ENCODE results near the gene WDR59. TPM values are rescaled to one million over a fixed set of nuclear protein-coding genes. Genes with fewer than 3 reads are reported as not detected.
"Not testable (repeated sequence)": the region's sequence is repeated elsewhere in the genome, so short reads cannot be mapped to it uniquely, and the experiment has no call there.

WDR59 gene
- total RNA-seq, 6 experiments from 2014 or later: 32.1 to 39.8 (median 37.3) TPM

GRCh38 chr16:75027520-75028300 is 42.8 kb upstream of the WDR59 start:
- H3K27ac Mint-ChIP-seq: no peak overlapping the region
- H3K4me3 Mint-ChIP-seq: no peak overlapping the region
- no peak for DNase-seq
- H3K9me3 Mint-ChIP-seq: peaks cover 3% of the 10 kb centered on the region
- H3K4me1 Mint-ChIP-seq (ENCODE audit: low read depth): peaks cover 30% of the 10 kb centered on the region
- peaks cover 6% of the 10 kb centered on the region for H3K36me3 Mint-ChIP-seq (ENCODE audit: low read depth)
- no peak for TF ChIP-seq CTCF (IDR thresholded peaks at IDR 0.05)
- H3K27me3 Mint-ChIP-seq (ENCODE audit: insufficient read depth): no peaks in the 10 kb centered on the region

GRCh38 chr16:75026892-75027391 is 42.0 kb upstream of the WDR59 start:
- TF ChIP-seq CTCF (IDR thresholded peaks at IDR 0.05): no peak
- H3K4me1 Mint-ChIP-seq (ENCODE audit: low read depth): peaks cover 34% of the 10 kb centered on the region
- H3K4me3 Mint-ChIP-seq: 0 out of 2 replicates have a peak overlapping the region, but pooled peaks have one; percentile 71
- H3K27me3 Mint-ChIP-seq (ENCODE audit: insufficient read depth): no peaks in the 10 kb centered on the region
- no peak overlapping the region; the same call in 1 of the 2 replicates for H3K27ac Mint-ChIP-seq
- DNase-seq: no peak
- peaks cover 10% of the 10 kb centered on the region for H3K36me3 Mint-ChIP-seq (ENCODE audit: low read depth)
- peaks cover 7% of the 10 kb centered on the region for H3K9me3 Mint-ChIP-seq

- Mint-ChIP-seq H3K9me3 (peaks cover 12% of the 10 kb centered on the region), H3K4me1 (ENCODE audit: low read depth) (peaks cover 34% of the 10 kb centered on the region), H3K4me3 (peak overlapping the region; percentile 71), H3K36me3 (ENCODE audit: low read depth) (peaks cover 15% of the 10 kb centered on the region)
- peak; percentile 80 for DNase-seq
- H3K27me3 Mint-ChIP-seq (ENCODE audit: insufficient read depth); H3K27ac Mint-ChIP-seq: not testable (repeated sequence)
Observed at GRCh38 chr16:75026239-75026891, 41.4 kb upstream of the WDR59 start.

DNA sequence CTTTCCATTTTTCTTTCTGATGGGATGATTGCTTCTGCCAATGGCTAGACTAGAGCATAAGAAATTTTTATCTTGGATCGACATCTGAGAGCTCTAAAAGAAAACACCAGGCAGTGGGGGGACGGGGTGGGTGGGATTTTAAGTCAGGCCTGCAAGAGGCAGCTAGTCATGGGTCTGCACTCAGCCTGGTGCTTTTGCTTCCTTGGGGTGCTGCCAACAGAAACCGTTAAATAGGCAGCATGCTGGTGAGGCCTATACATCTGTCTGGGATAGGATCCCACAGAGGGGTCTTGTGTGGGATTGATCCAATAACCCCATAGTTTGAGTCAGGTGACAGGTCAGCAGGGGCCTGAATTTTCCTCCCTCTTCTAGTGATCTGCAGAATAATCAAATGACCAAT is 40.8 kb upstream of the WDR59 start:
- H3K27me3 Mint-ChIP-seq (ENCODE audit: insufficient read depth): no peaks in the 10 kb centered on the region
- H3K36me3 Mint-ChIP-seq (ENCODE audit: low read depth): peaks cover 21% of the 10 kb centered on the region
- H3K27ac Mint-ChIP-seq: no peak overlapping the region; the same call in 1 of the 2 replicates
- H3K4me1 Mint-ChIP-seq (ENCODE audit: low read depth): peaks cover 33% of the 10 kb centered on the region
- DNase-seq: no peak
- H3K4me3 Mint-ChIP-seq: peak overlapping the region; percentile 71
- H3K9me3 Mint-ChIP-seq: peaks cover 18% of the 10 kb centered on the region
- no peak for TF ChIP-seq CTCF (IDR thresholded peaks at IDR 0.05)

- Mint-ChIP-seq H3K27me3 (ENCODE audit: insufficient read depth) (no peaks in the 10 kb centered on the region), H3K4me3 (no peak overlapping the region), H3K27ac (peak overlapping the region; percentile 47), H3K36me3 (ENCODE audit: low read depth) (peaks cover 28% of the 10 kb centered on the region), H3K9me3 (peaks cover 20% of the 10 kb centered on the region), H3K4me1 (ENCODE audit: low read depth) (peaks cover 22% of the 10 kb centered on the region)
- no peak for DNase-seq
- no peak for TF ChIP-seq CTCF (IDR thresholded peaks at IDR 0.05)
Observed at GRCh38 chr16:75024594-75024993, 39.7 kb upstream of the WDR59 start.

GRCh38 chr16:75024182-75024581 is 39.3 kb upstream of the WDR59 start:
- Mint-ChIP-seq H3K27ac (peak overlapping the region; percentile 47), H3K27me3 (ENCODE audit: insufficient read depth) (no peaks in the 10 kb centered on the region), H3K36me3 (ENCODE audit: low read depth) (peaks cover 32% of the 10 kb centered on the region), H3K9me3 (peaks cover 20% of the 10 kb centered on the region), H3K4me1 (ENCODE audit: low read depth) (peaks cover 24% of the 10 kb centered on the region), H3K4me3 (no peak overlapping the region)
- DNase-seq: no peak
- no peak for TF ChIP-seq CTCF (IDR thresholded peaks at IDR 0.05)
